SK-N-SH (cell line): Measurements from ENCODE around the gene EME2. TPM values are rescaled to one million over a fixed set of nuclear protein-coding genes. Genes with fewer than 3 reads are reported as not detected.

Experiments used
- CTCF ChIA-PET: fragments of 300-600, 350-600 bp; formaldehyde crosslinking; extraction: SDS; loops from one replicate; lab custom pipeline; 2021; lab: Yijun Ruan, JAX
- POLR2A ChIA-PET: fragments of 350-600 bp; sonication (Branson Sonifier 250); formaldehyde crosslinking; extraction: SDS; loops from one replicate; lab custom pipeline; 2020; ENCODE audit warnings: antibody characterized with exemption, inconsistent platforms; lab: Yijun Ruan, JAX
- DNase-seq: peaks from one replicate; pipeline ENCODE4 v3.0.0; 2012
- H2AFZ ChIP-seq: fragments of 200-600 bp; sonication (generic); 2 replicates; pipeline ENCODE4 v1.8.1; 2016; ENCODE audit warnings: antibody characterized with exemption, mild to moderate bottlenecking, low read depth
- H3F3A ChIP-seq: fragments of 200-600 bp; sonication (generic); replicated peaks from 2 replicates; pipeline ENCODE3; 2016; ENCODE audit warnings: antibody characterized with exemption, mild to moderate bottlenecking; ENCODE audit not compliant: insufficient read depth
- H3K27ac ChIP-seq, 2 experiments: fragments of 200-500 bp in 1 of 2; fragments of 200-600 bp in 1 of 2; sonication (Bioruptor generic) in 1 of 2; sonication (generic), shearing (Covaris generic) in 1 of 2; 2 replicates each; pipeline versions ENCODE4 v1.5.1 to v1.6.1; 2014 to 2016; ENCODE audit warnings: low read depth in 2 of 2, inconsistent platforms in 1 of 2, low read length in 1 of 2, mild to moderate bottlenecking in 1 of 2, mixed read lengths in 1 of 2
- H3K27me3 ChIP-seq: fragments of 200-600 bp; sonication (generic), shearing (Covaris generic); 2 replicates; pipeline ENCODE4 v1.6.1; 2016; ENCODE audit warnings: mixed run types; ENCODE audit not compliant: insufficient read depth
- H3K36me3 ChIP-seq, 2 experiments: fragments of 200-500 bp in 1 of 2; fragments of 200-600 bp in 1 of 2; sonication (Bioruptor generic) in 1 of 2; sonication (generic) in 1 of 2; replicated peaks in 1 of 2; 2 replicates each; pipeline versions ENCODE3 to v1.5.1; 2014 to 2016; ENCODE audit warnings: low read length in 1 of 2, mild to moderate bottlenecking in 1 of 2; ENCODE audit not compliant: insufficient read depth in 2 of 2, control insufficient read depth in 1 of 2
- H3K4me1 ChIP-seq, 2 experiments: fragments of 200-500 bp in 1 of 2; fragments of 200-600 bp in 1 of 2; sonication (Bioruptor generic) in 1 of 2; sonication (generic), shearing (Covaris generic) in 1 of 2; 2 replicates each; pipeline versions ENCODE4 v1.5.1 to v1.6.1; 2014 to 2016; ENCODE audit warnings: low read depth in 1 of 2, low read length in 1 of 2, mixed run types in 1 of 2; ENCODE audit not compliant: insufficient read depth in 2 of 2, control insufficient read depth in 1 of 2
- H3K4me2 ChIP-seq: fragments of 200-600 bp; sonication (generic), shearing (Covaris generic); 2 replicates; pipeline ENCODE4 v1.6.1; 2017; ENCODE audit warnings: mixed run types
- H3K4me3 ChIP-seq, 2 experiments: fragments of 200-500 bp in 1 of 2; fragments of 200-600 bp in 1 of 2; sonication (Bioruptor generic) in 1 of 2; sonication (generic), shearing (Covaris generic) in 1 of 2; 2 replicates each; pipeline versions ENCODE4 v1.5.1 to v1.8.1; 2014 to 2016; ENCODE audit warnings: low read depth in 2 of 2, inconsistent platforms in 1 of 2, low read length in 1 of 2, mild to moderate bottlenecking in 1 of 2, mixed read lengths in 1 of 2, moderate library complexity in 1 of 2
- H3K79me2 ChIP-seq: fragments of 200-600 bp; sonication (generic); 2 replicates; pipeline ENCODE4 v1.8.1; 2017; ENCODE audit warnings: mild to moderate bottlenecking; ENCODE audit not compliant: insufficient read depth
- H3K9ac ChIP-seq: fragments of 200-600 bp; sonication (generic); 2 replicates; pipeline ENCODE4 v1.6.1; 2017; ENCODE audit warnings: mixed run types
- H3K9me2 ChIP-seq: fragments of 200-600 bp; sonication (generic); 2 replicates; pipeline ENCODE4 v1.6.1; 2017; ENCODE audit warnings: mixed run types
- H3K9me3 ChIP-seq: fragments of 200-600 bp; sonication (generic); 2 replicates; pipeline ENCODE4 v1.6.1; 2017; ENCODE audit warnings: mixed run types, mild to moderate bottlenecking, moderate library complexity
- H4K20me1 ChIP-seq: fragments of 200-600 bp; sonication (generic); 2 replicates; pipeline ENCODE4 v1.6.1; 2017; ENCODE audit warnings: mild to moderate bottlenecking, mixed run types; ENCODE audit not compliant: insufficient read depth
- EP300 ChIP-seq, 2 experiments: IDR thresholded peaks; 2 replicates each; pipeline versions ENCODE4 v1.4.0 to v1.6.1; 2012; ENCODE audit warnings: borderline replicate concordance in 1 of 2, low read depth in 1 of 2, low read length in 1 of 2
- EZH2phosphoT487 ChIP-seq: fragments of 200-600 bp; sonication (generic); IDR thresholded peaks from 2 replicates; pipeline ENCODE4 v1.6.1; 2017; ENCODE audit warnings: low read depth, mixed run types, mild to moderate bottlenecking, antibody characterized with exemption, moderate library complexity, borderline replicate concordance
- FOSL2 ChIP-seq: IDR thresholded peaks from 2 replicates; pipeline ENCODE4 v1.4.0; 2012; ENCODE audit warnings: low read depth, mild to moderate bottlenecking, moderate library complexity, borderline replicate concordance
- FOXJ3 ChIP-seq: sonication (generic); formaldehyde crosslinking; IDR thresholded peaks from 2 replicates; pipeline ENCODE4 v1.5.1; 2020; ENCODE audit warnings: mild to moderate bottlenecking, missing genetic modification reagents
- GABPA ChIP-seq: IDR thresholded peaks from 2 replicates; pipeline ENCODE4 v1.4.0; 2012; ENCODE audit warnings: low read depth, mild to moderate bottlenecking
- MEF2A ChIP-seq: IDR thresholded peaks from 2 replicates; pipeline ENCODE4 v1.4.0; 2012; ENCODE audit warnings: low read depth, borderline replicate concordance
- MXI1 ChIP-seq: IDR thresholded peaks from 2 replicates; pipeline ENCODE4 v1.6.1; 2012; ENCODE audit warnings: mild to moderate bottlenecking, low read depth, low read length, improper control_type of control experiment
- NFIC ChIP-seq: IDR thresholded peaks from 2 replicates; pipeline ENCODE4 v1.4.0; 2012; ENCODE audit warnings: borderline replicate concordance
- RAD21 ChIP-seq: IDR thresholded peaks from 2 replicates; pipeline ENCODE4 v1.6.1; 2012; ENCODE audit warnings: mild to moderate bottlenecking, low read length
- RCOR1 ChIP-seq: fragments of 150-350 bp; IDR thresholded peaks from 2 replicates; pipeline ENCODE4 v1.6.1; 2017; ENCODE audit warnings: antibody characterized with exemption, low read length
- RFX5 ChIP-seq: IDR thresholded peaks from 2 replicates; pipeline ENCODE4 v1.6.1; 2012; ENCODE audit warnings: mild to moderate bottlenecking, improper control_type of control experiment, low read length
- RXRA ChIP-seq: IDR thresholded peaks from 2 replicates; pipeline ENCODE4 v1.4.0; 2012; ENCODE audit warnings: low read depth, mild to moderate bottlenecking, borderline replicate concordance
- TAF1 ChIP-seq: IDR thresholded peaks from 2 replicates; pipeline ENCODE4 v1.6.1; 2012; ENCODE audit warnings: low read depth, mild to moderate bottlenecking, low read length, moderate library complexity, borderline replicate concordance
- TCF12 ChIP-seq: IDR thresholded peaks from 2 replicates; pipeline ENCODE4 v1.4.0; 2012
- TEAD4 ChIP-seq: IDR thresholded peaks from 2 replicates; pipeline ENCODE4 v1.4.0; 2012; ENCODE audit warnings: mild to moderate bottlenecking, borderline replicate concordance; ENCODE audit not compliant: insufficient read depth
- WGBS: methylation state at CpG from one replicate; pipeline ENCODE4 v1.1.6; 2017; ENCODE audit warnings: low lambda C conversion rate; 5-methylcytosine and 5-hydroxymethylcytosine counted together
- polyA plus RNA-seq, 3 experiments: library from polyadenylated mRNA; depleted of rRNA; stranded (reverse); fragments of >200 nt; gene quantifications; 2 replicates each; pipeline ENCODE4 v1.2.3, GENCODE V29; 2012
- TF ChIP-seq, protein P1 (sequence below): fragments of 150-350 bp; IDR thresholded peaks from 2 replicates; pipeline ENCODE4 v1.6.1; 2017; ENCODE audit warnings: antibody characterized with exemption, low read length, low read depth, borderline replicate concordance
- TF ChIP-seq, protein P2 (sequence below): IDR thresholded peaks from 2 replicates; pipeline ENCODE4; 2012
- TF ChIP-seq, protein P3 (sequence below): IDR thresholded peaks from 2 replicates; pipeline ENCODE4 v1.4.0; 2012; ENCODE audit warnings: low read depth, borderline replicate concordance
- TF ChIP-seq, protein P4 (sequence below): IDR thresholded peaks from 2 replicates; pipeline ENCODE4 v1.4.0; 2012; ENCODE audit warnings: low read depth, borderline replicate concordance

Gene EME2
- polyA plus RNA-seq, 1 of the 3 experiments (the other 2 are of a cell fraction), result 10.1 TPM

DNA sequence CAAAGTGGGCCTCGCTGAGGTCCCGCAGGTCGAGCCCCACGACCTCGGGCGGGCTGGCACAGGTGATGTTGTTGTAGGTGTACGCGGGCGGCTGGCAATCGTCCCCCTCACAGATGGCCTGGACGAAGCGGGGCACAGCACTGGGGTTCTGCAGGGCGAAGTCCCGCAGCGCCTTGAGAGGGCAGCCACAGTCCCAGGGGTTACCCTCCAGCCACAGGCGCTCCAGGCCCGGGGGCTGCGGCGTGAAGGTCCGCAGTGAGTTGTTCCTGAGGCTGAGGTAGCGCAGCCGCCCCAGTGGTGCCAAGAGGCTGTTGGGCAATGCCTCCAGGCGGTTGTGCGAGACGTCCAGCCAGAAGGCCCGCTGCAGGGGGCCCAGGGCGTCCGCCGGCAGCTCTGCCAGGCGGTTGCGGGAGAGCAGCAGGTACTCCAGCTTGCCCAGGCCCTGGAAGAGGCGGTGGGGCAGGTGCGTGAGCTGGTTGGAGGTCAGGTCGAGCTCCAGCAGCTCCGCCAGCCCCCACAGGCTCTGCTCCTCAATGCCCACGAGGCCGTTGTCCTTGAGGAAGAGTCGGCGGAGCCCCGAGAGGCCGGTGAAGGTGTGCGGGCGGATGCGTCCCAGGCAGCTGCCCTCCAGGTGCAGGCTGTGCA lies 18.1 kb downstream of the EME2 start:
- no peak overlapping the region for H3K4me2 ChIP-seq
- no peaks in the 10 kb centered on the region for H3K9me3 ChIP-seq
- H3K4me3 ChIP-seq, result no peak overlapping the region
- H4K20me1 ChIP-seq, result 0 out of 2 replicates have a peak, but pooled peaks cover 3% of the 10 kb centered on the region
- peaks cover 0 to 47% of the 10 kb centered on the region in 2 experiments for H3K36me3 ChIP-seq
- H3K27ac ChIP-seq, result no peak overlapping the region
- WGBS, result 95% methylated on average over 19 of the region's 44 CpGs
- no peaks in the 10 kb centered on the region; a peak in 1 of 4 replicates for H3K4me1 ChIP-seq
- TF ChIP-seq MEF2A (no peak), TEAD4 (no peak), RFX5 (no peak), EP300 (IDR thresholded peaks at IDR 0.05; ENCODE audit: borderline replicate concordance in 1 of 2, low read depth in 1 of 2, low read length in 1 of 2) (no peak), TAF1 (no peak), EZH2phosphoT487 (no peak), RAD21 (no peak), RCOR1 (no peak), FOSL2 (no peak), TCF12 (no peak), MXI1 (no peak), RXRA (no peak), NFIC (no peak), FOXJ3 (CRISPR knock-in tag) (no peak), GABPA (no peak)
- TF ChIP-seq, protein P1, sequence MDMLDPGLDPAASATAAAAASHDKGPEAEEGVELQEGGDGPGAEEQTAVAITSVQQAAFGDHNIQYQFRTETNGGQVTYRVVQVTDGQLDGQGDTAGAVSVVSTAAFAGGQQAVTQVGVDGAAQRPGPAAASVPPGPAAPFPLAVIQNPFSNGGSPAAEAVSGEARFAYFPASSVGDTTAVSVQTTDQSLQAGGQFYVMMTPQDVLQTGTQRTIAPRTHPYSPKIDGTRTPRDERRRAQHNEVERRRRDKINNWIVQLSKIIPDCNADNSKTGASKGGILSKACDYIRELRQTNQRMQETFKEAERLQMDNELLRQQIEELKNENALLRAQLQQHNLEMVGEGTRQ, result no peak
- TF ChIP-seq, protein P2, sequence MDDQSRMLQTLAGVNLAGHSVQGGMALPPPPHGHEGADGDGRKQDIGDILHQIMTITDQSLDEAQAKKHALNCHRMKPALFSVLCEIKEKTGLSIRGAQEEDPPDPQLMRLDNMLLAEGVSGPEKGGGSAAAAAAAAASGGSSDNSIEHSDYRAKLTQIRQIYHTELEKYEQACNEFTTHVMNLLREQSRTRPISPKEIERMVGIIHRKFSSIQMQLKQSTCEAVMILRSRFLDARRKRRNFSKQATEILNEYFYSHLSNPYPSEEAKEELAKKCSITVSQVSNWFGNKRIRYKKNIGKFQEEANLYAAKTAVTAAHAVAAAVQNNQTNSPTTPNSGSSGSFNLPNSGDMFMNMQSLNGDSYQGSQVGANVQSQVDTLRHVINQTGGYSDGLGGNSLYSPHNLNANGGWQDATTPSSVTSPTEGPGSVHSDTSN, result no peak
- TF ChIP-seq, protein P3, sequence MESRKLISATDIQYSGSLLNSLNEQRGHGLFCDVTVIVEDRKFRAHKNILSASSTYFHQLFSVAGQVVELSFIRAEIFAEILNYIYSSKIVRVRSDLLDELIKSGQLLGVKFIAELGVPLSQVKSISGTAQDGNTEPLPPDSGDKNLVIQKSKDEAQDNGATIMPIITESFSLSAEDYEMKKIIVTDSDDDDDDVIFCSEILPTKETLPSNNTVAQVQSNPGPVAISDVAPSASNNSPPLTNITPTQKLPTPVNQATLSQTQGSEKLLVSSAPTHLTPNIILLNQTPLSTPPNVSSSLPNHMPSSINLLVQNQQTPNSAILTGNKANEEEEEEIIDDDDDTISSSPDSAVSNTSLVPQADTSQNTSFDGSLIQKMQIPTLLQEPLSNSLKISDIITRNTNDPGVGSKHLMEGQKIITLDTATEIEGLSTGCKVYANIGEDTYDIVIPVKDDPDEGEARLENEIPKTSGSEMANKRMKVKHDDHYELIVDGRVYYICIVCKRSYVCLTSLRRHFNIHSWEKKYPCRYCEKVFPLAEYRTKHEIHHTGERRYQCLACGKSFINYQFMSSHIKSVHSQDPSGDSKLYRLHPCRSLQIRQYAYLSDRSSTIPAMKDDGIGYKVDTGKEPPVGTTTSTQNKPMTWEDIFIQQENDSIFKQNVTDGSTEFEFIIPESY, result no peak
- TF ChIP-seq, protein P4, sequence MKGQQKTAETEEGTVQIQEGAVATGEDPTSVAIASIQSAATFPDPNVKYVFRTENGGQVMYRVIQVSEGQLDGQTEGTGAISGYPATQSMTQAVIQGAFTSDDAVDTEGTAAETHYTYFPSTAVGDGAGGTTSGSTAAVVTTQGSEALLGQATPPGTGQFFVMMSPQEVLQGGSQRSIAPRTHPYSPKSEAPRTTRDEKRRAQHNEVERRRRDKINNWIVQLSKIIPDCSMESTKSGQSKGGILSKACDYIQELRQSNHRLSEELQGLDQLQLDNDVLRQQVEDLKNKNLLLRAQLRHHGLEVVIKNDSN, result no peak
- H3K79me2 ChIP-seq, result peaks cover 12% of the 10 kb centered on the region; the same call in 1 of the 2 replicates
- ChIA-PET POLR2A (interaction anchor here (2.1 kb wide), 1 partner anchor 8 kb away, joined by 8 read pairs; the partner anchor contains the start of genes NUBP2 and SPSB3), CTCF (no interaction called here)
- no peaks in the 10 kb centered on the region for H3K27me3 ChIP-seq
- H3F3A ChIP-seq, result no peaks in the 10 kb centered on the region
- no peak for DNase-seq
- H2AFZ ChIP-seq, result no peak overlapping the region
- H3K9me2 ChIP-seq, result no peaks in the 10 kb centered on the region
- no peak overlapping the region for H3K9ac ChIP-seq
